Measurements from ENCODE around the gene NPNT.

The NPNT gene

DNA sequence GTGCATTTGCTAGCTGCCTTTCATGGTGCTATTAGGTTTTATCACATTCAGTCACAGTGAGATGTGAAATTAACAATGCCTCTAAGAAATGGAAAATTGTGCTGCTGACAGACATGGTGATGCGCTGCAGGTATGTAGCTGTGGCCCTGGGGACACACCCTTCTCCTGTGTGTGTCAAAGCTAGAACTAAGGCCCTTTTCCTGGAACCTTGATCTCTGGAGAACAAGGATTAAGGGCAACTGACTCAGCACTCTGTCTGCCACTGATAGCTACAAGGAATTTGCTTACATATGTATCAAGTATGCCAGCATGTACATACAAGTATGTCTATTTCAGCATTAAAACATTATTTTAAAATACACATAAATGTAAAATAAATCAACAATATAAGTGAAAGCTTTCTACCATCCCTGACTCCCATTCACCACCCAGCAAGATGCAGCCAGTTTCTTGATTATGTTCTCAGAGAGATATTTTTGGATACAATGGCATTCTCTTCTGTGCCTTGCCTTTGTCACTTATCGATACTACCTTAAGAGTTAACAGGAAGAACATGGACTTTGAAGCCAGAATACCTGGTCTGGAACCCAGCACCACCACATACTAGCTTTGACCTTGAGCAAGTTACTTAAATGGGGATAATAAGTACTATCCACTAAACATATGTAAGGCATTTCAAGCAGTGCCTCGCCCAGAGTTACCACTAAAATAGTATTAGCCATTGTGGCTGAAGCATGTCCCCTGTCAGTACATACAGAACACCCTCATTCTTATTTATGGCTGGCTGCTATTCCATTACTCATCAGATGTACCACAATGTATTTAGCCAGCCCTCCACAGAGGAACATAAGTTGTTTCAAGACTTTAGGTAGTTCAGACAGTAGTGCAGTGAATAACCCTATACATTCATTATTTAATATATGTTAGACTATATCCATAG lies 68.5 kb downstream of the NPNT start:
- DNase-seq, result no peak
- intact Hi-C loops (cut with DNase I), result no loop called here

DNA sequence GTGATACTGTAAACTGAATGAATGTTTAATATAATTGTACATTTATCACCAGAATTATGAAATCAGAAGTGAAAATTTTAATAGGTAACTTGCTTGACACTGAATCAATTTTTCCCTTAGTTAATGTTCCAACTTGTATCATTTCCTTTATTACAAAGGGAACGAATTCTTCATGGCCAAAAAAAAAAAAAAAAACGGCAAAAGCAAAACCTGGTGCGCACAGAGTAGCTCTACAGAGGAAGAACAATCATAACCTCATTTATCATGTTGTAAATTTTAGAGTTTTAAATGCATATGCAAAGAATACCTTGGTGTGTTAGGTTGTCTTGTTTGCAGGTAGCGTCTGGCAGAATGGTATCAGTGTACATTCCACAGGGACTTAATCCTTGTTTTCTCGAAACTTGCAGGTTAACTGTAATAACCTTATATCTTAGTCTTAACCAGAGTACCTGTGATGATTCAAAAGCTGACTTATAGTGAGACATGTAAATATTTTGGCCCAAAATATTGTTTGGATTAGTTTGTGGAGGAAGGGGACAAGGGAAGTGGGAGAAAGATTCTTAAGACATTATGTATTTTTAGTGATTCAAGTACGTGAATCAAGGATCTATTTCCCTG lies 70.0 kb downstream of the NPNT start:
- no peak for DNase-seq
- intact Hi-C loops (cut with DNase I), result no loop called here

DNA sequence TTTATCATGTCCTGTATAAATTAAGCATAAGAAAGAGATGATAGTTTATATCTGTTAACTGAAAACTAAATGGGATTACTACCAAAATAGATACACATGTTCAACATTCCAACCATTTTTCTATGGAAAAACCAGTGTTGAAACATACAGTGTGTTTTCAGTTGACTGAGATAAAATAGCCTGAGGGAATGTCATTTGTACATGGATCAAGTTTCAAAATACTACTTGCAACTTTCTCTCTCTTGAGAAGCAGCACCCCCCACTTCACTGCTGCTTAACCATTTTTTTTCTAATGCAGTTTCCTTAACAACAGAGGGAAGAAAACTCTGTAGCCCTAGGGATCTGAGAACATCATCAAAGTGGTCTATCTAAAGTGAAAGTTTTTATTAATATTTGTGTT lies 70.8 kb downstream of the NPNT start:
- intact Hi-C loops (cut with DNase I), result no loop called here
- no peak for DNase-seq

DNA sequence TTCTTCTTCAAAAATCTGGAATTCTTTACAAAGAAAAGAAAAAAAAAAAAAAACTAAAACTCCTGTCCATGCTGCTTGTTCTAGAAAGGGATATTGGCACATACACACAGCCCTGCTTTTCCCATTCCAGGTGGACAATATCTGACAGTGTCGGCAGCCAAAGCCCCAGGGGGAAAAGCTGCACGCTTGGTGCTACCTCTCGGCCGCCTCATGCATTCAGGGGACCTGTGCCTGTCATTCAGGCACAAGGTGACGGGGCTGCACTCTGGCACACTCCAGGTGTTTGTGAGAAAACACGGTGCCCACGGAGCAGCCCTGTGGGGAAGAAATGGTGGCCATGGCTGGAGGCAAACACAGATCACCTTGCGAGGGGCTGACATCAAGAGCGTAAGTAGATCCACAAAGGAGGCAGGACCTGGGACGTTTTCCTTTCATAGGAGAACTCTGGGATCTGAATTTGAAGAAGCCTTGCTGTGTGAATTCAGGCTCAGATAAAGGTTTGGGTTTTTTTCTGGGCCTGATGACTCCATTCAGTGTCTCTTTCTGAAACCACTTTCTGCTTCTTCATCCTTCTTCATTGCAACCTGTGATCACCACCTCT lies 71.9 kb downstream of the NPNT start:
- DNase-seq, result no peak
- intact Hi-C loops (cut with DNase I), result no loop called here

DNA sequence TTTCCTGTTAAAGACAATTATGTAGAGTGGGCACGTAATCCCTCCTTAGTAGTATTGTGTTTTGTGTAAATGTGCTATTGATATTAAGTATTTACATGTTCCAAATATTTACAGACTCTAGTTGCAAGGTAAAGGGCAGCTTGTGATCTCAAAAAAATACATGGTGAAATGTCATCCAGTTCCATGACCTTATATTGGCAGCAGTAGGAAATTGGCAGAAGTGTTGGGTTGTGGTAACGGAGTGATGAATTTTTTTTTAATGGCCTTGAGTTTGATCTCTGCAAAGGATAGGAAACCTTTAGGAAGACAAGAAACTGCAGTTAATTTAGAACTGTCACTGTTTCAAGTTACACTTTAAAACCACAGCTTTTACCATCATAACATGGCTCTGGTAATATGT lies 74.3 kb downstream of the NPNT start:
- no peak for DNase-seq
- intact Hi-C loops (cut with DNase I), result no loop called here

DNA sequence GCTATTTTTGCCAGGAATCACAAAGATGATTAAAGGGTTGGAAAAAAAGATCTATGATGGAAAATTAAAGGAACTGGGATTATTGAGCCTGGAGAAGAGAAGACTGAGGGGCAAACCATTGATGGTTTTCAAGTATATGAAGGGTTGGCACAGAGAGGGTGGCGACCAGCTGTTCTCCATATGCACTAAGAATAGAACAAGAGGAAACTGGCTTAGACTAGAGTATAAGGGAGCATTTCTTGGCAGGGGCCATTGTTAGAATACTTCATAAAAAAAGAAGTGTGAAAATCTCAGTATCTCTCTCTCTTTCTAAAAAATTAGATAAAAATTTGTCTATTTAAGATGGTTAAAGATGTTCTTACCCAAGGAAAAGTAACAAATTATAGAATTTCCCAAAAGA lies 75.1 kb downstream of the NPNT start:
- intact Hi-C loops (cut with DNase I), result no loop called here
- no peak for DNase-seq

DNA sequence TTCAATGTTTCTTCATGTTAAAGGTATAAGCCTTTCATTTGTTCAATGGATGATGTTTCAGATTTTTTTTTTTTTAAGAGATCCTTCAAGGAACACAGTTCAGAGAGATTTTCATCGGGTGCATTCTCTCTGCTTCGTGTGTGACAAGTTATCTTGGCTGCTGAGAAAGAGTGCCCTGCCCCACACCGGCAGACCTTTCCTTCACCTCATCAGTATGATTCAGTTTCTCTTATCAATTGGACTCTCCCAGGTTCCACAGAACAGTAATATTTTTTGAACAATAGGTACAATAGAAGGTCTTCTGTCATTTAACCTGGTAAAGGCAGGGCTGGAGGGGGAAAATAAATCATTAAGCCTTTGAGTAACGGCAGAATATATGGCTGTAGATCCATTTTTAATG lies 75.8 kb downstream of the NPNT start:
- intact Hi-C loops (cut with DNase I), result no loop called here
- DNase-seq, result no peak

DNA sequence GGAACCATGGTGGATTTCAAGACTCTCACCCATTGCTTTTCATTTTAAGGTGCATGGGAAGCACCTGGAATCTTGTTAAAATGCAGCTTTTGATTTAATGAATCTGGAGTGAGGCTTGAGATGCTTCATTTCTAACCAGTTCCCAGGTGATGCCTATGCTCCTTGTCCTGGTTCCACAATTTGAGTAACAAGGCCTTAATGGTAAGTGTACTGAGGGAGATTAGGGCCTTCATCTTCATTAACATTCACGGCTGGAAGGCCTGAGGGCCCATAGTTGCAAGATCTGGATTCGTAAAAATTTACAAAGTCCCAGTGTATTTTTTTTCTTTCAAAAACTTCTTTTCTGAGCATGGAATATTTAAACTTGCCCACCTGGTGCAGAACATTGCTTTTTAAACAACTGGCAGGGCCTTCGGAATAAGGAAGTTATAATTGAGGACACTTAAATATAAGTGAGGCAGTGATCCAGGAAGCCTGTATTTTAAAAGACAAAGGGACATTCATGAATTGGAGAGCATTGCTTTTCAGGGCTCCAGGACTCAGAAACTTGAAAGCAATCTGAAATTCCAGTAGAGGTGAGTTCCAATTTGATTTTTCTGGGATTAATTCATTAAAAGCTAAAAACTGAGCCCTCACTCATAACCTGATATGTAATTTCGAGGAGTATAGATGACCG lies 77.8 kb downstream of the NPNT start:
- DNase-seq, result no peak
- intact Hi-C loops (cut with DNase I), result no loop called here

DNA sequence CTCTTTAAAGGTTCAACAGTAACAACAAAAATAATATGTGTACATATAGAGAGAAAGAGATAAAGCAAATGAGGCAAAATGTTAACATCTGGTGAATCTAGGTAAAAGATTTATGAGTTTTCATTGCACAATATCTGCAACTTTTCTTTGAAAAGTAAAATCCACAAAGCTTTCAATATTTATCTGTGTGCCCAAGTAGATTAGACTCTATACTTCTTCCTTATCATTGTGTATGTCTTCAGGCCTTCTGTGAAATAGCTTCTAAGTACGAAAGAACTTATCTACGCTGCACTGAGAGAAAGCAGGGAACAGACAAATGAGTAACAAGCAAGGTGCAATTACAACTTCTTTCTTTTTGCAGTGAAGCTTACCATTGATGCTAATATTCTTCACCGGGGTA lies 81.6 kb downstream of the NPNT start:
- no peak for DNase-seq
- intact Hi-C loops (cut with DNase I), result no loop called here

DNA sequence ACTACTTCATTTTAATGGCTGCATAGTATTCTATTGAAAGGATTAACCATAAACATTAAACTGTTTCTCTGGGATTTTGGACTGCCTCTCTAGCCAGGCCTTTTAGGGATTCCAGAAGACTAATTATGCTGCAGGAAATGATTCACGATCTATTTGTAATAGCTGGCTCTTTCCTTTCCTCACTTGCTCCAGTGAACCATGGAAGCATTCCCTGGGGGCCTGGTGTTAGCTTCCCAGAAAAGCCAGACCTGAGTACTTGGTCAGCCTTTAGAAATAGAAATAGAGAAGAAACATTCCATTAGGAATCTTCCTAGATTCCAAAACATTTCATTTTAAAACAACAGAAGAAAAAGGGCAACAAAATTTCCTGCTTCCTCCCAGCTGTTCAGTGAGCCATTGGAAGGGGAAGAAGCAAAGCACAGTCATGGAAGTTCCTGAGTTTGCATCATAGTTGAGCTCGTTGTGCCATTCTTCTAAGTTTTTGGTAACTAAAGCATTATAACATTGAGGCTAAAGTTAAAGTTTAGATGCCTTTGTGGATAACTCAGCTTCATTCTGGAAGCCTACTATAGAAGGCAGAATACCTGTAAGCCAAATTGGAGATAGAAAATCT lies 83.5 kb downstream of the NPNT start:
- DNase-seq, result no peak
- intact Hi-C loops (cut with DNase I), result no loop called here

DNA sequence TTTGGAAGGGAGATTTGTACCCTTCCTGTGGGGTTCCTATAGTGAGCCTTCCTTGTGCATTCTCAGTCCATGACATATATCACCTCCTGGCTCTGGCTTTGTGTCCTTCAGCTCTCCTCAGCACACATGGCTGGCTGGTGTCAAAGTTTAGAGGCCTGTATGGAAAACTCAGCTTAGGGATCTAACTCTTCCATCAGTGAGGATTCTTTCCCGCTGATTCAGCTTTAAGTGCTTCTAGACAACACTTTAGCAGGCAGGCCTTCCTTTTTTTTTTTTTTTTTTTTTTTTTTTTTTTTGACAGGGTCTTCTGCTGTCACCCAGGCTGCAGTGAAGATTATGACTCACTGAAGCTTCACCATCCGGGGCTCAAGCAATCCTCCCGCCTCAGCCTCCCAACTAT lies 84.2 kb downstream of the NPNT start:
- intact Hi-C loops (cut with DNase I), result no loop called here
- DNase-seq, result no peak

DNA sequence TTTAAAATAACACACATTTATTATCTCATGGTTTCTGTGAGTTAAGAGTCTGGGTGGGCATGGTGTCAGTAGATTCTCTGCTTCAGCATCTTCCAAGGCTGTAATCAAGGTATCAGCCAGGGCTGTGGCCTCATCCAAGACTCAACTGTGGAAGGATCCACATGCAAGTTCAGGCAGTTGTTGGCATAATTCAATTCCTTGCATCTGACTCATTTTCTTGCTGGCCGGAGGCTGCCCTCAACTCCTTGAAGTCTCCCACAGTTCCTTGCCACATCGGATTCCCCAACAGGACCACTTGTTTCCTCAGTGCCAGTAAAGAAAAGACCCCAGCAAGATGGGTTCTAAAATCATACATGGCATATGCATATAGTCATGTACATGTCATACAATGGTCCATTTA lies 93.4 kb downstream of the NPNT start:
- intact Hi-C loops (cut with DNase I), result no loop called here
- DNase-seq, result no peak

DNA sequence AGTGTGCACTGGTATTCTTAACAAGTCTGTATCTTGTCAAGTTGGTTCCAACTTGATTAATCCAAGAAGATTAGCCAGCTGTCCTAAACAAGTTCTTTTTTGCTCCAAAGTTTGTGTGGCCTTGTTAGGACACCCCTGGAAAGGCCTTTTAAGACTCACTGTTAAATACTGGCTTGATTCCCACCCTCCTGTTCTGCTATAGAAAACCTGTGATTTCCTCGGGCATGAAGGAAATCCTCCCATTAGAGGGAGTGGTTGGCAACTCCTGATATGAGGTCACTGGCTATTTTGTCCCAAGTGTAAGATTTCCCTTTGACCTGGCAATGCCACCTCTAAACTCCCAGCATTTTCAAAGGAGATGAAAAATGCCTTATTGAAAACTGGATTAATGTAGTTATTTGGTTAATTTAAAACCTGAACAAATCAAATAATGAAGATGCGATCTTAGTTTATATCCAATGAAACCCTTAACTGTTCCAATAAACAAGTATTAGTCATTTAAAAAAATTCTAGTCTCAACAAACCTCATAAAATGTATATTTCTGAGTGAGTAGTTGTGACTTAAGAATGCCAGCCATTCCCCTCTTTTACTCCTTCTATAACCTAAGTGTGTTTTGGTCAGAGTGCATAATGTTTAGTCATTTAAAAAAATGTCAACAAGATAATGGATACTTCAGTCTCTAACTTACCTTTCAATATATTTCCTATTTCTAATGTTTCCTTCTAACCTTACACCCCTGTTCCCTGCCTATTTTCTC lies 94.4 kb downstream of the NPNT start:
- DNase-seq, result no peak

DNA sequence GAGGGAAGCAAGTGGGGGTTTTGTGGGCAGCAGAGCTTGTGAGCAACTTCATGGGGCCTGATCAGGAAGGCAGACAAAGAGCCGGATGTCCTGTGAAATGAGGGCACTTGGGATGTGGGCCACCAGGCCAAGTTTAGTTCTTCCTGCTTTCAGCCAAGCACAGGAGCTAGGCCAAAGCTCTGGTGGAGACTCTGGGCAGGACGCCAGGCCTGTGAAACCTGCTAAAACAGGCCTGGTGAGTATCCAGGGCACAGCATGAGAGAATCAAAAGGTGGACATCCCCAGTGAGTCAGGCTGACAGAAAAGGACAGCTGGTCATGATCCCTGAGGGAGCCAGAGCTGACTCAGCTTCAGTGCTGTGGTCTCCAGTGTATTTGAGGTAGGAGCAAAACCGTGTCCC lies 95.7 kb downstream of the NPNT start:
- intact Hi-C loops (cut with DNase I), result no loop called here
- DNase-seq, result peak in 34 of 42 donors; percentile 4 to 81 (median 40)

More for the DNA sequence above, 94.4 kb downstream of the NPNT start:
- intact Hi-C loops (cut with DNase I), result no loop called here

DNA sequence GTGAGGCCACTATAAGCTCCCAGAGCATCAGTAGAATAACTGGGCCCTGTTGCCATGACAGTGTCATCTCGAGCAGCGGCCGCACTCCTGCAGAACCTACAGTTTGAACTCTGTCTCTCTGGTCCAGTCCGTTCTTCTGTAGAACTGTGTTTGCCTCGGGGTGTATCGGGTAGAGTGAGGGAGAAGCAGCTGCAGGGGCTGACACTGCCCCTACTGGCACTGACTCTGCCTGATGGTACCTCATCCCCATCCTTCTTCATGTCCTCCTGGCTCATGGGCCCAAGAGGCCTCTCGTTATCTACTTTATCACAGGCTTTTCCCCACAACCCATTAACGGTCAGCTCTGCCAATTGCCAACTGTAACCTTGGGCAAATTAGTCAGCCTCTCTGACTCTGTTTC lies 96.5 kb downstream of the NPNT start:
- DNase-seq, result no peak
- intact Hi-C loops (cut with DNase I), result no loop called here

DNA sequence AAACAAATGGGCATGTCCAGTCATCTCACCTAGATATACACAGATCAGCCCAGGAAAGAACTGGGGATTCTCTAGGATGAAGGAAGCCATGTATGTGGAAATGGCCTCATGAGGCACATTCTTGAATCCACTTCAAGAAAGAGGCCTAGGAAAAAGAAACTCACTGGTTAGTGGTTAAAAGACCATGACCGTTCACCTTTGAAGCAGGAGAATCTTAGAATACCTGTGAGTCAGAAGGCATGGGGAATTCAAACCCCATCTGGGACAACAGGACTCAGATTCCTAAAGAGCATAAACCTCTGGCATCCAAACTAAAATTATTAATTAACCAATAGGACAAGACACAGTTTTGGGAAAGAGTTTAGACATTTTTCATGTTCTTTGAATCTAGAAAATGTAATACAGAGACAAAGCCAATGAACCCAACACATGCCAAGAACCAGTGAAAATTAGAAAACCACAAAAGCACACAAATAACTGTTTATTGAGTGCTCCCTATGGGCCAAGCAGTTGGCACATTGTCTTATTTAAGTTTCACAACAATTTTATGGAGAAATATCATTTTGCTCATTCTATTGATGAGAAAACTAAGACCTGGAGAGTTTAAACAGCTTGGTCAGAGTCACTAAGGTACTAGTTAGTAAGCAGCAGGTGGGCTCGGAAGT lies 97.5 kb downstream of the NPNT start:
- DNase-seq, result no peak
- intact Hi-C loops (cut with DNase I), result no loop called here

DNA sequence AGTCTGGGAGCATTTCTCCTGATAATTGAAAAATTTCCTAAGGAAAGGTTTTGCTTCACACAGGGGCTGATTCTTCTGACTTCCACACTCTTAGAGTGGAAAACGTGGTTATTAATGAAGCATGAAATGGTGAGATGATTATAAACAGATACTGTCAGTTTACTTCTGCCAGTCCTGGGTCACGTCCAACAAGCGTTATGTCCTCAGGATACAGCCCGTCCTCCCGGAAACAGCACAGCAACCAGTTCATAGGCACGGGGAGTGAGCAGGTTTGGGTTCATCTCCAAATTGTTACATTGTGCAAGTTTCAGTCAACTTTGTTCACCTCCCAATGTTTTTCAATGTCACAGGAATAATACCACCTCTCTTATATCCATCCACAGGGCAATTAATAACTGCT lies 98.8 kb downstream of the NPNT start:
- intact Hi-C loops (cut with DNase I), result no loop called here
- no peak for DNase-seq

DNA sequence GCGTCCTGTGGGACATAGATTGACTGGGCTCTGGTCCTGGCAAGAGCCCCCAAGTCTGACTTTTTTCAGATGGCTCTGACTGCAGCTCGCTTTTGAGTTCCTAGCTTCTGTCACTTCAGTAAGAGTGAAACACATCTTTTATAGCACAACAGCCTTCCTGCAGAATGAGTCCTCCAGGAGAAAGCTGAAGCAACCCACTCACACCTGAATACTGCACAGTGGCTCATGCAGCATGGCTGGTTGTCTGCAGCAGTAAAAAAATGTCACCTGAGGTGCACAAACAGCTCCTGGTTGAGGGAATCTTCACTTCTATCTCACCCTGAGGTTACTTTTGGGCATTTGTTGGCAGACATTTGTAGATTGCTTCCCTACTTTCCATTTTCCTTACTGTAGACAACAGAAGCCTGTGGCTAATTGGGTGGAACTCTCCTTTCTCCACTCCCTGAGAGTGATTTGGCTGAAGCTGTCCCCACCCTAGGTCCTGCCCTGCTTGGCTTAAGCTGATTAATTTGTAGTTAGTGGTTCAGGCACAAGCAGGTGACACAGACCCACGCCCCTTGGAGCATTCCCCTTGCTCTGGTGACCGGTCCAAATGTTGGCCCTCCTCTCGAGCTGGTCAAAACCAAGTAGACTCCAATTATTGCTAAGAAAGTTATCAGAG lies 99.7 kb downstream of the NPNT start:
- intact Hi-C loops (cut with DNase I), result no loop called here
- DNase-seq, result peak in 20 of 42 donors; percentile 11 to 76 (median 29)
